Heart left ventricle (tissue), 16 donors: ENCODE results near the gene C1orf52. TPM values are rescaled to one million over a fixed set of nuclear protein-coding genes. Genes with fewer than 3 reads are reported as not detected.

Source experiments
- ATAC-seq, 4 donors: fragments of 200-7000 bp; cut with Tn5 transposase; one replicate each; pipeline ENCODE4 v1.9.1; 2020 to 2022; ENCODE audit warnings: moderate library complexity in 4 of 4, mild to moderate bottlenecking in 3 of 4, moderate number of reproducible peaks in 1 of 4
- DNase-seq, 5 donors: peaks; one replicate each; pipeline ENCODE4 v3.0.0-alpha.2; 2020
- H3K27ac ChIP-seq, 12 donors: fragments of 200-600 bp; sonication (generic) in 4 of 12; one replicate each; pipeline versions ENCODE4 v1.5.0 to v1.8.0; 2016 to 2022; ENCODE audit warnings: mild to moderate bottlenecking in 2 of 12
- H3K27me3 ChIP-seq, 9 donors: fragments of 200-600 bp; sonication (generic) in 2 of 9; one replicate each; pipeline versions ENCODE4 v1.5.1 to v1.8.0; 2016 to 2022; ENCODE audit warnings: mild to moderate bottlenecking in 3 of 9
- H3K36me3 ChIP-seq, 9 donors: fragments of 200-600 bp; sonication (generic) in 2 of 9; one replicate each; pipeline versions ENCODE4 v1.5.0 to v1.8.0; 2018 to 2022; ENCODE audit warnings: mild to moderate bottlenecking in 2 of 9
- H3K4me1 ChIP-seq, 12 donors: fragments of 200-600 bp; sonication (generic) in 4 of 12; one replicate each; pipeline versions ENCODE4 v1.5.0 to v1.8.0; 2016 to 2022; ENCODE audit warnings: mild to moderate bottlenecking in 3 of 12
- H3K4me3 ChIP-seq, 12 donors: fragments of 200-600 bp; sonication (generic) in 4 of 12; one replicate each; pipeline versions ENCODE4 v1.5.0 to v1.8.0; 2017 to 2022; ENCODE audit warnings: mild to moderate bottlenecking in 9 of 12, moderate library complexity in 4 of 12
- H3K9me3 ChIP-seq, 12 donors: fragments of 200-600 bp; sonication (generic) in 4 of 12; one replicate each; pipeline versions ENCODE4 v1.5.0 to v1.8.0; 2016 to 2022; ENCODE audit warnings: mild to moderate bottlenecking in 1 of 12
- CTCF ChIP-seq, 12 donors: fragments of 200-600 bp; sonication (generic) in 4 of 12; IDR thresholded peaks; one replicate each; pipeline versions ENCODE4 v1.5.0 to v1.8.0; 2018 to 2022; ENCODE audit warnings: antibody characterized with exemption in 12 of 12, mild to moderate bottlenecking in 5 of 12
- POLR2A ChIP-seq, 2 donors: fragments of 450-650 bp; IDR thresholded peaks; one replicate each; pipeline ENCODE4 v1.6.1; 2017; ENCODE audit warnings: antibody characterized with exemption in 2 of 2, mild to moderate bottlenecking in 2 of 2, moderate library complexity in 2 of 2
- WGBS, 4 donors: extraction: QIAGEN DNeasy Blood & Tissue Kit in 2 of 4; methylation state at CpG; one replicate each; pipeline versions ENCODE4 v1.1.5 to v1.1.7; 2013 to 2018; 5-methylcytosine and 5-hydroxymethylcytosine counted together
- intact Hi-C, 10 donors: fragments of 100-400 bp; cut with DNase I; formaldehyde crosslinking; loops; one replicate each; pipeline versions ENCODE4 v1.11.1 to v1.14.2; 2022
- polyA plus RNA-seq, 2 donors: library from polyadenylated mRNA; stranded (reverse); fragments of 200-250 nt; gene quantifications; one replicate each; pipeline ENCODE4 v1.2.3, GENCODE V29; 2013
- total RNA-seq, 9 donors: library from RNA; depleted of rRNA in 2 of 9; stranded (reverse); fragments of >200 nt in 2 of 9; fragmentation: NEBNext Ultra II Directional in 3 of 9; extraction: Animal tissue kit (Norgen Biotek cat#: 25700) in 3 of 9; gene quantifications; one replicate each; pipeline versions ENCODE4 v1.1.0 to v1.2.4, GENCODE V29; 2016 to 2023
- donor health status: ischemic (EF 13 %, LVEDD 7.1; RV severe dilation, severe dysfunction).
- donor health status: healthy with polysubstance abuse.
- donor health status: DM: no; HTN: yes; CAD: no.
- donor health status: DM: no; HTN: no; CAD: no.
- donor health status: ischemic (EF 25% LVEDD 6.9; RV normal size, moderate dysfunction).
- donor health status: ischemic (EF 25% LVEDD 5.7; RV mildly dilated, moderate dysfunction).
- donor health status: healthy.
- donor health status: DM: yes; HTN: yes; CAD: no.
- donor health status: ischemic (EF 35%, LVEDD 5.7; RV mildly dilated, moderate dysfunction).
- donor health status: nonischemic (EF 11% LVEDD 7.7; RV severe dilation, severe dysfunction).
- donor health status: DM: yes; HTN: yes; CAD: no.
- donor health status: PGD.
- donor health status: ischemic (EF 29% LVEDD 5.4; RV normal size, mild dysfunction).
- donor health status: nonischemic (EF 23%, LVEDD 6.1; RV moderate dilation, normal function).

C1orf52 gene
- total and polyA plus RNA-seq, 11 donors = 11.4 to 23.2 (median 17.0) TPM

- peak overlapping the region; percentile 44 to 85 (median 75) for H3K27ac ChIP-seq
- ATAC-seq (peak in 2 of 4 donors; percentile 19 to 28), DNase-seq (no peak)
- 32 to 39% (median 35%) methylated on average over 5 of the region's 5 CpGs for WGBS, 4 donors
- TF ChIP-seq CTCF (IDR thresholded peaks at IDR 0.05) (no peak), POLR2A (IDR thresholded peaks at IDR 0.05) (no peak)
- H3K4me1 ChIP-seq = peaks cover 0 to 33% (median 13%) of the 10 kb centered on the region in 12 donors
- H3K36me3 ChIP-seq = no peaks in the 10 kb centered on the region
- no peak overlapping the region for H3K4me3 ChIP-seq
- no peaks in the 10 kb centered on the region for H3K9me3 ChIP-seq
- no peaks in the 10 kb centered on the region for H3K27me3 ChIP-seq
- intact Hi-C loops = loop anchor here in 1 of 10 donors (2.0 kb wide), 1 partner anchor 25 kb away; the partner anchor contains the start of gene SYDE2
Measured at GRCh38 chr1:85225624-85226380, 33.7 kb downstream of the C1orf52 start.

- Histone ChIP-seq H3K4me3 (no peak overlapping the region), H3K36me3 (no peaks in the 10 kb centered on the region), H3K27me3 (no peaks in the 10 kb centered on the region), H3K9me3 (no peaks in the 10 kb centered on the region), H3K27ac (peak overlapping the region; percentile 46 to 85 (median 75)), H3K4me1 (peaks cover 0 to 29% (median 13%) of the 10 kb centered on the region in 12 donors)
- ATAC-seq (peak; percentile 80 to 91 (median 84)), DNase-seq (peak in 3 of 5 donors; percentile 32 to 58 (median 44))
- intact Hi-C loops = loop anchor here in 1 of 10 donors (2.0 kb wide), 1 partner anchor 24 kb away; the partner anchor contains the start of gene SYDE2
- 36 to 42% (median 41%) methylated on average over 3 of the region's 3 CpGs for whole genome bisulfite sequencing, 4 donors
- TF ChIP-seq POLR2A (IDR thresholded peaks at IDR 0.05) (no peak), CTCF (IDR thresholded peaks at IDR 0.05) (no peak)
Measured at GRCh38 chr1:85224734-85225623, 34.5 kb downstream of the C1orf52 start.

GRCh38 chr1:85224295-85224694, 35.2 kb downstream of the C1orf52 start:
- Histone ChIP-seq H3K36me3 (no peaks in the 10 kb centered on the region), H3K9me3 (no peaks in the 10 kb centered on the region), H3K27ac (peak overlapping the region; percentile 46 to 85 (median 75)), H3K4me3 (no peak overlapping the region), H3K27me3 (peaks cover 0 to 1% (median 0%) of the 10 kb centered on the region in 9 donors), H3K4me1 (peaks cover 0 to 29% (median 13%) of the 10 kb centered on the region in 12 donors)
- DNase-seq (no peak), ATAC-seq (no peak)
- intact Hi-C loops = loop anchor here in 1 of 10 donors (2.0 kb wide), 1 partner anchor 23 kb away; the partner anchor contains the start of gene SYDE2
- TF ChIP-seq POLR2A (IDR thresholded peaks at IDR 0.05) (no peak), CTCF (IDR thresholded peaks at IDR 0.05) (no peak)

GRCh38 chr1:85223334-85223733, 36.1 kb downstream of the C1orf52 start:
- peak overlapping the region in 1 of 12 donors; percentile 76 for H3K27ac ChIP-seq
- intact Hi-C loops = no loop called here
- WGBS, 4 donors = 68 to 78% (median 75%) methylated on average over 5 of the region's 5 CpGs

More at GRCh38 chr1:85223334-85223733, 36.1 kb downstream of the C1orf52 start:
- Histone ChIP-seq H3K4me3 (no peak overlapping the region), H3K4me1 (peaks cover 0 to 25% (median 13%) of the 10 kb centered on the region in 12 donors), H3K27me3 (peaks cover 0 to 4% (median 0%) of the 10 kb centered on the region in 9 donors), H3K9me3 (no peaks in the 10 kb centered on the region), H3K36me3 (no peaks in the 10 kb centered on the region)
- no peak for TF ChIP-seq POLR2A (IDR thresholded peaks at IDR 0.05)
- TF ChIP-seq CTCF (IDR thresholded peaks at IDR 0.05) = no peak
- ATAC-seq (no peak), DNase-seq (no peak)
